Loucy (cell line): ENCODE data around the gene SLC22A23.
A peak's percentile ranks its signal among the peaks of the same experiment; 100 is the strongest.

Experiments used
- H2AFZ ChIP-seq: fragments of 200-600 bp; sonication (generic); 2 replicates; pipeline ENCODE4 v1.6.0; 2016; ENCODE audit warnings: antibody characterized with exemption, mild to moderate bottlenecking, low read length, moderate library complexity
- H3F3A ChIP-seq: fragments of 200-600 bp; 2 replicates; pipeline ENCODE4 v1.6.0; 2016; ENCODE audit warnings: antibody characterized with exemption, low read depth, mild to moderate bottlenecking
- H3K27me3 ChIP-seq: fragments of 200-600 bp; sonication (generic); 2 replicates; pipeline ENCODE4 v1.6.1; 2014; ENCODE audit warnings: low read length, mild to moderate bottlenecking; ENCODE audit not compliant: insufficient read depth, poor library complexity, severe bottlenecking
- H3K36me3 ChIP-seq: fragments of 200-600 bp; sonication (generic); 2 replicates; pipeline ENCODE4 v1.6.1; 2016; ENCODE audit warnings: low read length; ENCODE audit not compliant: insufficient read depth
- H3K4me1 ChIP-seq: fragments of 200-600 bp; sonication (generic); 2 replicates; pipeline ENCODE4 v1.5.1; 2014; ENCODE audit warnings: low read length, mild to moderate bottlenecking; ENCODE audit not compliant: insufficient read depth, poor library complexity, severe bottlenecking
- H3K4me2 ChIP-seq: fragments of 200-600 bp; sonication (generic); 2 replicates; pipeline ENCODE4 v1.6.0; 2014; ENCODE audit warnings: antibody characterized with exemption, low read length, low read depth, mild to moderate bottlenecking; ENCODE audit not compliant: poor library complexity, severe bottlenecking
- H3K4me3 ChIP-seq: fragments of 200-600 bp; sonication (generic); 2 replicates; pipeline ENCODE4 v1.5.1; 2014; ENCODE audit warnings: low read length, mild to moderate bottlenecking, mixed read lengths; ENCODE audit not compliant: poor library complexity, severe bottlenecking
- H3K79me2 ChIP-seq: fragments of 200-600 bp; sonication (generic); 2 replicates; pipeline ENCODE4 v1.6.1; 2014; ENCODE audit warnings: low read length; ENCODE audit not compliant: insufficient read depth
- H3K9ac ChIP-seq: fragments of 200-600 bp; sonication (generic); 2 replicates; pipeline ENCODE4 v1.6.0; 2014; ENCODE audit warnings: mild to moderate bottlenecking, low read depth, low read length, moderate library complexity; ENCODE audit not compliant: poor library complexity, severe bottlenecking
- H3K9me2 ChIP-seq: fragments of 200-600 bp; sonication (generic); replicated peaks from 2 replicates; pipeline ENCODE4 v1.6.1; 2016; ENCODE audit warnings: low read depth, low read length, mixed read lengths
- H3K9me3 ChIP-seq: fragments of 200-600 bp; sonication (generic); 2 replicates; pipeline ENCODE4 v1.6.1; 2014; ENCODE audit warnings: mild to moderate bottlenecking, antibody characterized with exemption, low read length, low read depth; ENCODE audit not compliant: insufficient read depth
- H4K20me1 ChIP-seq: fragments of 200-600 bp; sonication (generic); 2 replicates; pipeline ENCODE4 v1.6.0; 2014; ENCODE audit warnings: antibody characterized with exemption, low read length, mild to moderate bottlenecking; ENCODE audit not compliant: insufficient read depth, poor library complexity, severe bottlenecking
- CTCF ChIP-seq: fragments of 200-600 bp; sonication (generic); conservative IDR thresholded peaks from 2 replicates; pipeline ENCODE4 v1.5.1; 2014; ENCODE audit warnings: mild to moderate bottlenecking, antibody characterized with exemption, low read length
- EZH2phosphoT487 ChIP-seq: fragments of 200-600 bp; IDR thresholded peaks from 2 replicates; pipeline ENCODE4 v1.6.1; 2018; ENCODE audit warnings: antibody characterized with exemption, mild to moderate bottlenecking, moderate library complexity, borderline replicate concordance

SLC22A23 gene

GRCh38 chr6:3355358-3356055, 101.3 kb downstream of the SLC22A23 start:
- peaks cover 17% of the 10 kb centered on the region; the same call in 1 of the 2 replicates for H3F3A ChIP-seq
- no peaks in the 10 kb centered on the region for H3K79me2 ChIP-seq
- no peaks in the 10 kb centered on the region for H4K20me1 ChIP-seq
- H3K9me3 ChIP-seq = no peaks in the 10 kb centered on the region
- peak overlapping the region; percentile 69 for H3K4me3 ChIP-seq
- H3K36me3 ChIP-seq = no peaks in the 10 kb centered on the region
- H3K9me2 ChIP-seq = no peaks in the 10 kb centered on the region
- no peaks in the 10 kb centered on the region for H3K27me3 ChIP-seq
- peak overlapping the region; percentile 66 for H3K4me2 ChIP-seq
- peak overlapping the region; percentile 69 for H3K9ac ChIP-seq
- H2AFZ ChIP-seq = peak overlapping the region; percentile 58; the same call in 1 of the 2 replicates
- no peak for TF ChIP-seq CTCF
- no peak for TF ChIP-seq EZH2phosphoT487
- peaks cover 61% of the 10 kb centered on the region for H3K4me1 ChIP-seq

GRCh38 chr6:3355011-3355357, 101.9 kb downstream of the SLC22A23 start:
- no peaks in the 10 kb centered on the region for H3K27me3 ChIP-seq
- H4K20me1 ChIP-seq = no peaks in the 10 kb centered on the region
- peaks cover 17% of the 10 kb centered on the region; the same call in 1 of the 2 replicates for H3F3A ChIP-seq
- peak overlapping the region; percentile 69 for H3K9ac ChIP-seq
- H3K4me3 ChIP-seq = peak overlapping the region; percentile 69
- peak overlapping the region; percentile 58; the same call in 1 of the 2 replicates for H2AFZ ChIP-seq
- peak overlapping the region; percentile 66 for H3K4me2 ChIP-seq
- H3K4me1 ChIP-seq = peaks cover 66% of the 10 kb centered on the region
- TF ChIP-seq EZH2phosphoT487 = no peak
- no peak for TF ChIP-seq CTCF
- no peaks in the 10 kb centered on the region for H3K9me2 ChIP-seq
- no peaks in the 10 kb centered on the region for H3K9me3 ChIP-seq
- no peaks in the 10 kb centered on the region for H3K36me3 ChIP-seq
- H3K79me2 ChIP-seq = no peaks in the 10 kb centered on the region

- Histone ChIP-seq H3K4me1 (peaks cover 77% of the 10 kb centered on the region), H4K20me1 (no peaks in the 10 kb centered on the region), H3K4me2 (no peak overlapping the region), H3K4me3 (no peak overlapping the region), H3K9me2 (no peaks in the 10 kb centered on the region), H2AFZ (no peak overlapping the region), H3F3A (peaks cover 17% of the 10 kb centered on the region; the same call in 1 of the 2 replicates), H3K9me3 (no peaks in the 10 kb centered on the region), H3K9ac (no peak overlapping the region), H3K79me2 (no peaks in the 10 kb centered on the region), H3K36me3 (no peaks in the 10 kb centered on the region), H3K27me3 (no peaks in the 10 kb centered on the region)
- TF ChIP-seq EZH2phosphoT487 = no peak
- no peak for TF ChIP-seq CTCF
Measured at GRCh38 chr6:3353939-3354338, 102.9 kb downstream of the SLC22A23 start.
